Lower lobe of right lung (tissue), 2 donors: ENCODE data around the gene KCNA10. TPM values are rescaled to one million over a fixed set of nuclear protein-coding genes. Genes with fewer than 3 reads are reported as not detected.

Experiments
- ATAC-seq, 2 donors: fragments of 200-7000 bp; cut with Tn5 transposase; one replicate each; pipeline ENCODE4 v1.9.1; 2020 to 2022; ENCODE audit warnings: mild to moderate bottlenecking in 2 of 2, moderate library complexity in 2 of 2
- DNase-seq: peaks from one replicate; pipeline ENCODE4 v3.0.0-alpha.2; 2020
- H3K27ac ChIP-seq: fragments of 200-600 bp; one replicate; pipeline ENCODE4 v1.8.0; 2022
- H3K27me3 ChIP-seq: fragments of 200-600 bp; one replicate; pipeline ENCODE4 v1.8.0; 2022; ENCODE audit warnings: low read depth
- H3K36me3 ChIP-seq: fragments of 200-600 bp; one replicate; pipeline ENCODE4 v1.8.0; 2022; ENCODE audit warnings: mild to moderate bottlenecking
- H3K4me1 ChIP-seq: fragments of 200-600 bp; one replicate; pipeline ENCODE4 v1.8.0; 2022
- H3K4me3 ChIP-seq: fragments of 200-600 bp; one replicate; pipeline ENCODE4 v1.8.0; 2022; ENCODE audit warnings: mild to moderate bottlenecking
- H3K9me3 ChIP-seq: fragments of 200-600 bp; one replicate; pipeline ENCODE4 v1.8.0; 2022
- CTCF ChIP-seq: fragments of 200-600 bp; IDR thresholded peaks from one replicate; pipeline ENCODE4 v1.8.0; 2022; ENCODE audit warnings: antibody characterized with exemption, mild to moderate bottlenecking
- intact Hi-C: fragments of 100-400 bp; cut with DNase I; formaldehyde crosslinking; loops from one replicate; pipeline ENCODE4 v1.11.0; 2022
- total RNA-seq: library from RNA; stranded (reverse); fragmentation: NEBNext Ultra II Directional; extraction: Animal tissue kit (Norgen Biotek cat#: 25700); gene quantifications from one replicate; pipeline ENCODE4 v1.2.1, GENCODE V29; 2021
- donor health status: DM: no; HTN: yes; CAD: no; lungs with severe emphysema.

The KCNA10 gene
- total RNA-seq, 1 donor from 2014 or later = not detected

GRCh38 chr1:110506541-110506940, 12.4 kb downstream of the KCNA10 start:
- intact Hi-C loops = no loop called here

GRCh38 chr1:110505596-110505995, 13.4 kb downstream of the KCNA10 start:
- Histone ChIP-seq H3K36me3 (no peaks in the 10 kb centered on the region), H3K4me1 (peaks cover 7% of the 10 kb centered on the region), H3K9me3 (no peaks in the 10 kb centered on the region), H3K27ac (no peak overlapping the region), H3K4me3 (no peak overlapping the region), H3K27me3 (no peaks in the 10 kb centered on the region)
- peak; percentile 30 for DNase-seq
- intact Hi-C loops = no loop called here
- TF ChIP-seq CTCF = no peak
- no peak for ATAC-seq

More at GRCh38 chr1:110506541-110506940, 12.4 kb downstream of the KCNA10 start:
- peaks cover 7% of the 10 kb centered on the region for H3K4me1 ChIP-seq
- ATAC-seq (no peak), DNase-seq (peak; percentile 19)
- H3K27me3 ChIP-seq = no peaks in the 10 kb centered on the region
- TF ChIP-seq CTCF = no peak
- no peak overlapping the region for H3K27ac ChIP-seq
- H3K4me3 ChIP-seq = no peak overlapping the region
- no peaks in the 10 kb centered on the region for H3K36me3 ChIP-seq
- no peaks in the 10 kb centered on the region for H3K9me3 ChIP-seq

GRCh38 chr1:110504226-110504625, 14.7 kb downstream of the KCNA10 start:
- no peak overlapping the region for H3K27ac ChIP-seq
- DNase-seq = peak; percentile 59
- ATAC-seq = peak in 1 of 2 donors; percentile 4
- no peaks in the 10 kb centered on the region for H3K27me3 ChIP-seq
- H3K9me3 ChIP-seq = no peaks in the 10 kb centered on the region
- peaks cover 7% of the 10 kb centered on the region for H3K4me1 ChIP-seq
- intact Hi-C loops = no loop called here
- H3K4me3 ChIP-seq = no peak overlapping the region
- no peaks in the 10 kb centered on the region for H3K36me3 ChIP-seq
- TF ChIP-seq CTCF = no peak

- intact Hi-C loops = no loop called here
- Histone ChIP-seq H3K27ac (no peak overlapping the region), H3K4me1 (peaks cover 7% of the 10 kb centered on the region), H3K4me3 (no peak overlapping the region), H3K27me3 (no peaks in the 10 kb centered on the region), H3K9me3 (no peaks in the 10 kb centered on the region), H3K36me3 (no peaks in the 10 kb centered on the region)
- no peak for TF ChIP-seq CTCF
- peak; percentile 6 for DNase-seq
- no peak for ATAC-seq
These were observed 15.5 kb downstream of the KCNA10 start for GRCh38 chr1:110503471-110503870.

- DNase-seq (peak; percentile 47), ATAC-seq (peak; percentile 70 to 71)
- Histone ChIP-seq H3K9me3 (no peaks in the 10 kb centered on the region), H3K4me1 (no peaks in the 10 kb centered on the region), H3K36me3 (no peaks in the 10 kb centered on the region), H3K4me3 (no peak overlapping the region), H3K27me3 (no peaks in the 10 kb centered on the region), H3K27ac (no peak overlapping the region)
- no peak for TF ChIP-seq CTCF
- intact Hi-C loops = no loop called here
These were observed 16.4 kb downstream of the KCNA10 start for GRCh38 chr1:110502402-110503151.
